ENCODE measurements around the gene METTL24. TPM values are rescaled to one million over a fixed set of nuclear protein-coding genes. Genes with fewer than 3 reads are reported as not detected.

METTL24 gene
- total RNA-seq, 1 experiment from 2014 or later, result not detected

- no peaks in the 10 kb centered on the region for H3K27me3 ChIP-seq (ENCODE audit: insufficient read depth, low read depth)
- ChIA-PET CTCF (no interaction called here), POLR2A (ENCODE audit: unreplicated experiment) (no interaction called here)
These were observed 9.0 kb downstream of the METTL24 start for GRCh38 chr6:110348961-110349690.

GRCh38 chr6:110345025-110345424 is 13.1 kb downstream of the METTL24 start:
- intact Hi-C loops (cut with micrococcal nuclease; ENCODE audit: unreplicated experiment), result no loop called here
- ChIA-PET CTCF (no interaction called here), POLR2A (ENCODE audit: unreplicated experiment) (no interaction called here)
- H4K20me1 ChIP-seq (ENCODE audit: insufficient read depth), result no peaks in the 10 kb centered on the region
- H3K4me1 ChIP-seq (replicated peaks; ENCODE audit: insufficient read depth), result no peaks in the 10 kb centered on the region
- H2AFZ ChIP-seq, result no peak overlapping the region
- no peak for DNase-seq
- no peaks in the 10 kb centered on the region for H3K27me3 ChIP-seq (ENCODE audit: insufficient read depth, low read depth)
- H3K9me2 ChIP-seq (ENCODE audit: insufficient read depth), result no peaks in the 10 kb centered on the region
- TF ChIP-seq EZH2 (IDR thresholded peaks at IDR 0.05; ENCODE audit: low read depth) (no peak), CTCF (conservative IDR thresholded peaks at IDR 0.05) (no peak)
- no peaks in the 10 kb centered on the region for H3K9me3 ChIP-seq (ENCODE audit: insufficient read depth, low read depth)
- H3F3A ChIP-seq (ENCODE audit: insufficient read depth, low read depth), result no peaks in the 10 kb centered on the region
- no peak overlapping the region for H3K4me3 ChIP-seq
- H3K27ac ChIP-seq, result no peak overlapping the region
- H3K79me2 ChIP-seq (ENCODE audit: low read depth), result no peaks in the 10 kb centered on the region
- H3K36me3 ChIP-seq (ENCODE audit: low read depth), result no peaks in the 10 kb centered on the region
- H3K4me2 ChIP-seq, result no peak overlapping the region
- no TSS peak for BruUV-seq (replicated peaks)

More at GRCh38 chr6:110348961-110349690, 9.0 kb downstream of the METTL24 start:
- no peak overlapping the region for H3K27ac ChIP-seq
- H3K79me2 ChIP-seq (ENCODE audit: low read depth), result no peaks in the 10 kb centered on the region
- intact Hi-C loops (cut with micrococcal nuclease; ENCODE audit: unreplicated experiment), result no loop called here
- H3K4me1 ChIP-seq (replicated peaks; ENCODE audit: insufficient read depth), result no peaks in the 10 kb centered on the region
- H3K4me2 ChIP-seq, result no peak overlapping the region
- H4K20me1 ChIP-seq (ENCODE audit: insufficient read depth), result no peaks in the 10 kb centered on the region
- BruUV-seq (replicated peaks), result no TSS peak
- H3K36me3 ChIP-seq (ENCODE audit: low read depth), result no peaks in the 10 kb centered on the region
- DNase-seq, result no peak
- no peaks in the 10 kb centered on the region for H3F3A ChIP-seq (ENCODE audit: insufficient read depth, low read depth)
- H3K9me2 ChIP-seq (ENCODE audit: insufficient read depth), result no peaks in the 10 kb centered on the region
- H2AFZ ChIP-seq, result no peak overlapping the region
- H3K9me3 ChIP-seq (ENCODE audit: insufficient read depth, low read depth), result no peaks in the 10 kb centered on the region
- no peak overlapping the region for H3K4me3 ChIP-seq
- TF ChIP-seq CTCF (conservative IDR thresholded peaks at IDR 0.05) (no peak), EZH2 (IDR thresholded peaks at IDR 0.05; ENCODE audit: low read depth) (no peak)

GRCh38 chr6:110342759-110343158 is 15.4 kb downstream of the METTL24 start:
- no peak overlapping the region for H3K27ac ChIP-seq
- no peaks in the 10 kb centered on the region for H3K36me3 ChIP-seq (ENCODE audit: low read depth)
- no peak for TF ChIP-seq EZH2 (IDR thresholded peaks at IDR 0.05; ENCODE audit: low read depth)
- no peak for TF ChIP-seq CTCF (conservative IDR thresholded peaks at IDR 0.05)
- no peaks in the 10 kb centered on the region for H4K20me1 ChIP-seq (ENCODE audit: insufficient read depth)
- ChIA-PET CTCF (no interaction called here), POLR2A (ENCODE audit: unreplicated experiment) (no interaction called here)
- no peak overlapping the region for H3K4me3 ChIP-seq
- no peaks in the 10 kb centered on the region for H3K27me3 ChIP-seq (ENCODE audit: insufficient read depth, low read depth)
- H2AFZ ChIP-seq, result no peak overlapping the region
- no peaks in the 10 kb centered on the region for H3F3A ChIP-seq (ENCODE audit: insufficient read depth, low read depth)
- BruUV-seq (replicated peaks), result no TSS peak
- H3K4me2 ChIP-seq, result no peak overlapping the region
- DNase-seq, result no peak
- no peaks in the 10 kb centered on the region for H3K9me2 ChIP-seq (ENCODE audit: insufficient read depth)
- H3K4me1 ChIP-seq (replicated peaks; ENCODE audit: insufficient read depth), result no peaks in the 10 kb centered on the region
- H3K79me2 ChIP-seq (ENCODE audit: low read depth), result no peaks in the 10 kb centered on the region
- H3K9me3 ChIP-seq (ENCODE audit: insufficient read depth, low read depth), result no peaks in the 10 kb centered on the region
- intact Hi-C loops (cut with micrococcal nuclease; ENCODE audit: unreplicated experiment), result no loop called here

Data from PC-9 (cell line).